Esophagus squamous epithelium (tissue), 4 donors: ENCODE data around the gene POMT2.

Source experiments
- POLR2A ChIP-seq, 4 donors: fragments of 450-650 bp; IDR thresholded peaks; one replicate each; pipeline ENCODE4 v1.6.1; 2017; ENCODE audit warnings: antibody characterized with exemption in 4 of 4, mild to moderate bottlenecking in 4 of 4, moderate library complexity in 3 of 4
- TF ChIP-seq, protein P1 (sequence below), 6 experiments: fragments of 450-650 bp in 4 of 6; fragments of 200-600 bp in 2 of 6; sonication (generic) in 2 of 6; IDR thresholded peaks; one replicate each; pipeline ENCODE4 v1.5.1; 2016 to 2019; ENCODE audit warnings: antibody characterized with exemption in 6 of 6, mild to moderate bottlenecking in 4 of 6, moderate library complexity in 4 of 6

DNA sequence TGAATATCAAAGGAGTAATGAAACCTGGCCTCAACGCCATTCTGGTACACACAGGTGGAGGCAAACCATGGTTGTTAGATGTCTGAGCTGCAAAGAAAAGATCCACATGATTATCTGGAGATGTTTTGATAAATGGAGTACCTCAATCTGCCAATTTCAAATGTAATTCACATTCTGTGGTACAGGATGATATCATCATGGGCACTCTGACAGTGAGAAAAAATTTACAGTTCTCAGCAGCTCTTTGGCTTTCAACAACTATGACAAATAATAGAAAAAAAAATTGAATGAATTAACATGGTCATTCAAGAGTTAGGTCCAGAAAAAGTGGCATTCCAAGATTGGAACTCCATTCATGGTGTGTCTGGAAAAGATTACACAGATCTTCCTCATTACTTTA, 38.9 kb upstream of the POMT2 start:
- TF ChIP-seq POLR2A (IDR thresholded peaks at IDR 0.05) = no peak
- TF ChIP-seq, protein P1, sequence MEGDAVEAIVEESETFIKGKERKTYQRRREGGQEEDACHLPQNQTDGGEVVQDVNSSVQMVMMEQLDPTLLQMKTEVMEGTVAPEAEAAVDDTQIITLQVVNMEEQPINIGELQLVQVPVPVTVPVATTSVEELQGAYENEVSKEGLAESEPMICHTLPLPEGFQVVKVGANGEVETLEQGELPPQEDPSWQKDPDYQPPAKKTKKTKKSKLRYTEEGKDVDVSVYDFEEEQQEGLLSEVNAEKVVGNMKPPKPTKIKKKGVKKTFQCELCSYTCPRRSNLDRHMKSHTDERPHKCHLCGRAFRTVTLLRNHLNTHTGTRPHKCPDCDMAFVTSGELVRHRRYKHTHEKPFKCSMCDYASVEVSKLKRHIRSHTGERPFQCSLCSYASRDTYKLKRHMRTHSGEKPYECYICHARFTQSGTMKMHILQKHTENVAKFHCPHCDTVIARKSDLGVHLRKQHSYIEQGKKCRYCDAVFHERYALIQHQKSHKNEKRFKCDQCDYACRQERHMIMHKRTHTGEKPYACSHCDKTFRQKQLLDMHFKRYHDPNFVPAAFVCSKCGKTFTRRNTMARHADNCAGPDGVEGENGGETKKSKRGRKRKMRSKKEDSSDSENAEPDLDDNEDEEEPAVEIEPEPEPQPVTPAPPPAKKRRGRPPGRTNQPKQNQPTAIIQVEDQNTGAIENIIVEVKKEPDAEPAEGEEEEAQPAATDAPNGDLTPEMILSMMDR (IDR thresholded peaks at IDR 0.05) = no peak
